GM18867 (cell line): ENCODE measurements around the gene CHORDC1.
A peak's percentile ranks its signal among the peaks of the same experiment; 100 is the strongest.
"Not testable (repeated sequence)": the region's sequence is repeated elsewhere in the genome, so short reads cannot be mapped to it uniquely, and the experiment has no call there.

Experiments used
- ATAC-seq: cut with Tn5 transposase; IDR thresholded peaks from one replicate; pipeline ENCODE4 v1.9.1; 2021; ENCODE audit warnings: mild to moderate bottlenecking, moderate library complexity; ENCODE audit not compliant: unreplicated experiment

The CHORDC1 gene

DNA sequence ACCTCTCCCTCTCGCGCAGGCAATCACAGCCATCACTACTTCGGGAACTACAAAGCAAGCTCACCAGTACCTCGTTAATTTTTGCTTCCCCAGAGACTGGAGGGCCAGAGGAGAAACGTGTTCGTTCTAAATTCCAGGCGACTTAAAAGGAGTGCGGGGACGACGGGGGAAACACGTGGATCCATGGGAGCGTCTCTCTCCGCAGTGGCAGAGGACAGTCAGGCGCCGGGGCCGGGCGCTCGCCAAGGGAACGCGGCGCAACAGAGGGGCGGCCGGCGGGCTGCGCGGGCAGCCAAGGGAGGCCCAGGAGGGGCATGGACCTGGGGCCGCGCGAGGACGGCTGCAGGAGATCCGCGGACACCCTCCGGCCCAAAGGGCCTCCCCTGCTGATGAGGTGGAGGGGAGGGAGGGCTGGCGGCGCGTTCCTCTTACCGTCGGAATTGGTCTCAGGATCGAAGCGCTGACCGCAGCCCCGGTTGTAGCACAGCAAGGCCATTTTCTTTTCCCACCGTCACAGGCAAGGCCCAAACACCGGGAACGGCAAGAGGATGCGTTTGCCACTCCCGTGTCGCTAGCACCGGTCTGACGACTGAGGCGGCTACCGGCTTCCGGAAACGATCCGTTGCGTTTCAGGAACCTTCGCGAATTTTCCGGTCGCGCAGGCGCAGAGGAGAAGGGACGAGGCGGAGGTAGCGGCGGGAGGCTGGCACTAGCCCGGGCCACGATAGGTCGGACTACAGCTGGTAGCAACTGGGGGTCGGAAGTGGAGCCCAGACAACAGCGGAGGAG is at the start of gene CHORDC1:
Gene CHORDC1, minus strand, starts transcription at position 591 of the 789 bp plus-strand sequence. Its CDS starts 95 bp downstream, at position 496.
- peak; percentile 93 for ATAC-seq

DNA sequence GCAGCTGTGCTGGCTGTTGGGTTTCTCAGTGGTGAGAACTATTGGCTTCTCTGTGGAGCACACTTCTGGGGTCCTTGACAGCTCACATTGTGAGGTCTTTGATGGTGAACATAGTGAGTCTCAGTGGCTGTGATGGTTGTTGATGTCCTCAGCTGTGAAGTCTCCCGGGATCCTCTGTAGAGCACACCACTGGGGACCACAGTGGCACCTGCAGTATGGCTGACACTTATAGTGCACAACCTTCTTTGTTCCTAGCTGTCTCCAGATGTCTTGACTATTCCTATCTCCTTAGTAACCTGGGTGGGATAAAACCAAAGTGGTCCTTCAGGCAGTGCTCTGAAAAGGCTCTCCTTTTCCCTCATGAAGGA is 34.3 kb upstream of the CHORDC1 start:
- no peak for ATAC-seq

DNA sequence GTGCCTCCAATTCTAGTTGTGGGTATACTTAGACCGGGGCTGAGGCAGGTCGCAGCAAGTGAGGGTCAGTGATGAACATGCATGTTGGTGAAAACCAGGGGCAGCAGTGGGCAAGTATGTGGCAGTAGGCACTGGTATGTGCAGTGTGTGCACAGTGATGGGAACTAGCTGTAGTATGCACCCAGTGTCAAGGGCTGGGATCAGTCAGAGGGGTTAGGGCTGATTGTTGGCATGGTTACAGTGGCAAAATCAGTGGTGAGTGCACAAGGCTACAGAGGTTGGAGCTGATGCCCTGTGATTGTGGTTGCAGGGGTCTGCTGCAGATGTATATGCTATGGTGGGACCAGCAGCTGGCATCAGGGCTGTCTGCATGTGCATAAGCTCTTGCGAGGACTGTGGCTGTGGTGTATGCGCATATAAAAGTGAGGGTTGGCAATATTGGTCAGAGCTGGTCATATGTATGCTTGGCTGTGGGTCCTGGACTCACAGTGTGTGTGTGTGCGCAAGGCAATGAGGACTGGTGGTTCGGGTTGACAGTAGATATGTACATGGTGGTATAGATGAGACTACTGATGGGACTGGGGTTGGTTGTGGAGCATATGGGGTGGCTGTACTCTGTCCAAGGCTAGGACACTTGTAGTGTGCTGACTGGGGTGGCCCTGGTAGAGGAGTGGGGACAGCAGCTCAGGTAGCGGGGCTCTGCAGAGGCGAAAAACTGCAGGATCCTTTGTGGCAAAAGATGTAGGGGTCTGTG is 33.7 kb upstream of the CHORDC1 start:
- no peak for ATAC-seq

DNA sequence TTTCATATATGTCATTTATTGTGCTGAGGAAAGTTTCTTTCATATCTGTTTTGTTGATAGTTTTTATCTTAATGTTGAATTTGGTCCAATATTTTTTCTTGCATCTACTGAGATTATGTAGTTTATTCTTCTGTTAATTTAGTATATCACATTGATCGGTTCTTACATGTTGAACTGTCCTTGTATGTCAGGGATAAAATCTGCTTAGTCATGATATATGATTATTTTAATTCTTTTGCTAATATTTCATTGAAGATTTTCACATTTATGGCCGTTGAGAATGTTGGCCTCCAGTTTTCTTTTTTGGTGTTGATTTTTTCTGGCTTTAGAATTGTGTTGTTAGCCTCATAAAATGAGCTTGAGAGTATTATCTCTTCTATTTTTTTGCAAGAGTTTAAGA is 31.2 kb upstream of the CHORDC1 start:
- no peak for ATAC-seq

DNA sequence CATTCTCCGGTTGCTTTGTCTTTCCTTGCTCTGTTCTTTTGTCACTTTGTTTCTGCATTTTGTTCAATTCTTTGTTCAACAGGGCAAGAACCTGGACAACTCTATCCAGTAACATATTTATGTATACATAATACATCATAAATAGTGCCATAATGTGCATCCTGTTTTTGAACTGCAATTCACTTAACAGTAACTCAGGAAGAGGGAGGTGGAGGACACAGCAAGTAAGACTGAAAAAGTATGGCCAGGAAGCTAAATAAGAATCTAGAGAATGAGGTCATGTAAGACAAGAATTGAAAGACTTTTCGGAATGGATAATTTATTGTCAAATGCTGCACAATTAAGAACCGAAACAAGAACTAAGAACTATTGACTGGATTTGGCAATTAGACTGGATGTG is 29.2 kb upstream of the CHORDC1 start:
- no peak for ATAC-seq

DNA sequence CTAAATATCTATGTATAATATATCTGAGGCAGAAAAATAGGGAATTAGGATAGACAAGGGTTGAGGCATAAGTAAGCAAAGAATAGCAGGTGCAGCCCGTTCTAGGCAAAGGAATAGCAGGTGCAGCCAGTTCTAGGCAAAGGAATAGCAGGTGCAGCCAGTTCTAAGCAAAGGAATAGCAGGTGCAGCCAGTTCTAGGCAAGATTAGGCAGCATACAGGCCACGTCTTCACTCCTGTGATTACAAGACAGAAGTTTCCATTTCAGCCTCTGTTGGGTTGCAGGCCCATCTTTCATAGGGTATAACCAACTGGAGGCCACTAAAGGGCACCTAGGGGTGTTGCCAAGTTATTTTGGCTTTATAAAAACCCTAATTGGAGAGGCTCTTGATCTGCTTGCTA is 28.8 kb upstream of the CHORDC1 start:
- no peak for ATAC-seq

DNA sequence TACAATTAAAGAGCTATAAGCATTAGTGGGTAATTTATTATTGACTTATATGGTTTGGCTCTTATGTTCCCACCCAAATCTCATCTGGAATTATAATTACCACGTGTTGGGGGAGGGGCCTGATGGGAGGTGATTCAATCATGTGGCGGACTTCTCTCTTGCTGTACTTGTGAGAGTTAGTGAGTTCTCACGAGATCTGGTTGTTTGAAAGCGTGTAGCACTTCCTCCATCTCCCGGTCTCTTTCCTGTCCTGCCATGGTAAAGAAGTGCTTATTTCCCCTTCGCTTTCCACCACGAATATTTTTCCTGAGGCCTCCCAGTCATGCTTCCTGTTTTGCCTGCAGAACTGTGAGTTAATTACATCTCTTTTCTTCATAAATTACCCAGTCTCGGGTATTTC is 28.1 kb upstream of the CHORDC1 start:
- ATAC-seq: no peak

DNA sequence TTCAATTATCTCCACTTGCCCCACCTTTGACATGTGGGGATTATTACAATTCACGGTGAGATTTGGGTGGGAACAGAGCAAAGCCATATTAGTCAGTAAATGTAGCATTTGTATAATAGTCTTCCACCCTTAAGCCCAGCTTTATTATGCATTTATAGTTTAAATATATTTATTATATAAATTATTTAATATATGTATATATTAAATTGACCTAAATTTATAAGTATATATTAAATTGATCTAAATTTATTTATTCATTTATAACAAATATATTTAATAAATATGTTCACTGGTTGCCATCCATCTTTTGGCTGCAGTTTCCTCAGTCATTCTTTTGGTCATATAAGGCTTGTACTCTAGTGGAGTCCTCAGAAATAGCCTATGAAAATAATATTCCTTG is 23.6 kb upstream of the CHORDC1 start:
- no peak for ATAC-seq

DNA sequence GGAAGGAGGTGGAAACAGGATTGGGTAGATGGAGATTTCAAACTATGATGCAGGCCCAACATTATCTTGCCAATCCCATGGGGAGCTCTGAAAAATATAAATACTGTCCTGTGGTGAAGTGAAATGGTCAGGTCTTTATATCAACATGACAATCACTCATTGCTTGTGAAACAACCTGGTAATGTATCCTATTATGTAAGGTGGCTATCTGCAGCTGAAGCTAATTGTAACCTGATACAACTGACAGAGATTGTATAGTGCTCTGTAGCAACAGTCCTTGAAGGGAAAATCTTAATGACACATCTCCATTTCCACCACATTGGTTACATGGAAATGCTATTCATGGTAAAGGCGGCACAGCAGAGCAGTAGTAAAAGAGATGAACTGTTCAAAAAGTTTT is 20.7 kb upstream of the CHORDC1 start:
- ATAC-seq: no peak

DNA sequence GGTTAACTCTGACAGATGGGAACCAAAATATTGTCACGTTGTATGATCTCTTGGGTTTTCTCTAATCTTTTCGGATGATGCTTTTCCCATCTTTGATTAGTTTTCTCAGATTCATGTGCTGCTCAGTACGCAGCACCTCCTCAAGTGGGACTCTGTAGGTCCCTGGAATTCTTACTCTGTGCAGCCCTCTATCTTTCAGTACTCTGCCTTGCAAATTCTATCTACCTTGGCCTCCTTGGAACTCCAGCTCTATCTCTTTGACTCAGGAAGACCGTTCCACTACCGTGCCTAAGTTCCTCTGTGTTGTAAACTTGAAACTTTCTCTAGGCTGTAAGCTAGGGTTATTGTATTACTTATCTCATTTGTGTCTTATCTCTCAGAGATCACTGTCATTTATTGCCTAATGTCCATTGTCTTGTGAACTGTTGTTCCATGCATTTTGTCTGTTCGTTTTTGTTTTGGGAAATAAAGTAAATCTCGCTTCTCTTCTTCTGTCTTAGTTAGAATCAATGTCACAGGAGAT is 20.1 kb upstream of the CHORDC1 start:
- ATAC-seq: no peak

DNA sequence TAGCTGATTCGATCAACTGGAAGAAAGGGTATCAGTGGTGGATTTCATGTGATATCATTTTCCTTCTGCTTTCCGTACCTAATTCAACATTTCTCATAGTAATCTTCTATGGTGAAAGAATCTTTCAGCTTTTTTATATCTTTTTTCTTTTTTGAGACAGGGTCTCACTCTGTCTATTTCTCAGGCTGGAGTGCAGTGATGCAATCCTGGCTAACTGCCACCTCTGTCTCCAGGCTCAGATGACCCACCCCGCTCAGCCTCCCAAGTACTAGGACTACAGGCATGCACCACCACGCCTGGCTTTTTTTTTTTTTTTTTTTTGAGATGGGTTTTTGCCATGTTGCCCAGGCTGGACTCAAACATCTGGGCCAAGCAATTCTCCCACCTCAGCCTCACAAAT is 18.6 kb upstream of the CHORDC1 start:
- ATAC-seq: no peak

DNA sequence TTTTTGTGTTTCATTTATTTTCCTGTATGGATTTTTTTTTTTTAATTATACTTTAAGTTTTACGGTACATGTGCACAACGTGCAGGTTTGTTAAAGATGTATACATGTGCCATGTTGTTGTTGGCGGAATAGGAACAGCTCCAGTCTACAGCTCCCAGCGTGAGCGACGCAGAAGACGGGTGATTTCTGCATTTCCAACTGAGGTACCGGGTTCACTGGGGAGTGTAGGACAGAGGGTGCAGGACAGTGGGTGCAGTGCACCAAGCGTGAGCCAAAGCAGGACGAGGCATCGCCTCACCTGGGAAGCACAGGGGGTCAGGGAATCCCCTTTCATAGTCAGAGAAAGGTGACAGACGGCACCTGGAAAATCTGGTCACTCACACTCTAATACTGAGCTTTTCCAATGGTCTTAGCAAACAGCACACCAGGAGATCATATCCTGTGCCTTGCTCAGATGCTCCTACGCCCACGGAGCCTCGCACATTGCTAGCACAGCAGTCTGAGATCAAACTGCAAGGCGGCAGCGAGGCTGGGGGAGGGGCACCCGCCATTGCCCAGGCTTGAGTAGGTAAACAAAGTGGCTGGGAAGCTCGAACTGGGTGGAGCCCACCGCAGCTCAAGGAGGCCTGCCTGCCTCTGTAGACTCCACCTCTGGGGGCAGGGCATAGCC is 17.3 kb upstream of the CHORDC1 start:
- not testable (repeated sequence) for ATAC-seq

DNA sequence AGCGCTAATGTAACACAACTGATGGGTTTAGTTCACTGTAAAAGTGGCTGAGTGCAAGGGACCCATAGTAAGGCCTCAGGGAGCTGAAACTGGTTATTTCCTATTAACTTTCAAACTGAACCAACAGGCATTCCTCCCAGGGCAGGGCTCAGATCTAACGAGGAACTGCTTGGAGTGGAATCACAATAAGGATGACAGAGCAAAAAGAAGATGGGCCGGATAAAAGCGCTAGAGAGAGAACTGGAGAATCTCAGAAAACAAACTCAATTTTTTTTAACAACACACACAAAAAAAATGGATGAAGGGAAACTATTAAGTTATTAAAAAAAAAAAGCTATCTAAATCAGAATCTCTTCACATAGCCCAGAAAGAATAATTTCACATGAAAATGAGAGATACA is 14.2 kb upstream of the CHORDC1 start:
- no peak for ATAC-seq

DNA sequence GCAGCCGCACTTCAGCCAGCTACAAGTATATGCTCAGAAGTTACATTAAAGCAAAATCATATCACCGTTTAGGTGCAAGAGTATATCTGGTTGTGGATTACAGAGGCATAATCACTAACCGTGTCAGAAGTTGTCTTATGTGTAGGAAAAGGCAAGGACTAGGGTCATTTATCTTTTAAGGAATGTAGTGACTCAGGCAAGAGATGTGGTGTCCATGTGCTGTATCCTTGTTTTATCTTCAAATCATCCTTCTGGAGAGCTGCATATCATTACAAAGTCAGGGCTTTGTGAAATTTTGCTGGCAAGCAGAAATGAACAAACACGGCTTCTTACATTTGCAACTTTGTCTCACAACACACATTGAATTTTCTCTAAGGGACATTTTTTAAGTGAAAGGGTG is 12.7 kb upstream of the CHORDC1 start:
- no peak for ATAC-seq

DNA sequence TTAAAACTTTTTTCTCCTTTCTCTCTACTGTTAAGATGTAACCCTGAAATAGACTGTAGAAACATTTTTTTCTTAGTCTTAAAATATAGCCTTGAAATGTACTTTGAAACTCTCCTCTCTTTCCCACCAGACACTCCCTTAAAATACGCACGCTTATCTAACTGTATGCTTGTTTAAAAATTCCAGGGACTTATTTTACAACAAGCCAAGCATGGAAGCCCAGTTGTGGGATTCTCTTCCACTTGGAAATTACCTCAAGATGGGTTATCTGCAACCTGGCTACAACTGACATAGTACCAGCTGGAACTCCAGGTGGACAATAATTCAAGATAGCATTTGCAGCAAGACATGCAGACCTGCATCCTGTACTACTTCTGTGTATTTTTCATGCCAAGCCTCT is 12.1 kb upstream of the CHORDC1 start:
- no peak for ATAC-seq

DNA sequence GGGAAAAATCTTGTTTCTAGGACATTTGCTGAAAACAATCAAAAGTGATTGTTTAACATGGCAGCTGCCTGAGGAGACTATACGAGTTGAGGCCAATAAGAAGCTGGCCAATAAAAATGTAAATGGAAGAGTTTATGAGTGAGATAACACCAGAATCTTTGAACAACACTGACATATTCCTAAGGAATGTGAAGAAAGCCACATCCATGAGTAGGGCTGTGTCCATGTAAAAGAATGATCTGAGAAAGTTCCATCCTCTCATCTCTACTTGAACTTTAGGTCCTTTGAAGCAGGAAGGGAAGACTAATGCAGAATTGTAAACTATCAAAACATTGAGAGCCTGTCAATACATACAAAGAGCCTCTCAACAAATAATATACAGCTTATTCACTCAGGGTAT is 6.9 kb upstream of the CHORDC1 start:
- no peak for ATAC-seq

DNA sequence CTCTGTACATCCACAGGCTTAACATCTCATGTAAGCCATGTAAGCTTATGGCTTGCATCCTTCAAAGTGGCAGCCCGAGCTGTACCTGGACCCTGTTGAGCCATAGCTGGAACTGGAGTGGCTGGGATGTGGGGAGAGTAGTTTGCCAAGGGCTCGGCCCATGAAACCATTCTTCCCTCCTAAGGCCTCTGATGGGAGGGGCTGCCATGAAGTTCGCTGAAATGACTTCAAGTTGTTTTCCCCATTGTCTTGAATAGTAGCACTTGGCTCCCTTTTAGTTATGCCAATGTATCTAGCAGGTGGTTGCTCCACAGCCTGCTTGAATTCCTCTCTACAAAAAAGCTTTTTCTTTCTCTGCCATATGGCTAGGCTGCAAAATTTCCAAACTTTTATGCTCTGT is 5.2 kb upstream of the CHORDC1 start:
- ATAC-seq: no peak

DNA sequence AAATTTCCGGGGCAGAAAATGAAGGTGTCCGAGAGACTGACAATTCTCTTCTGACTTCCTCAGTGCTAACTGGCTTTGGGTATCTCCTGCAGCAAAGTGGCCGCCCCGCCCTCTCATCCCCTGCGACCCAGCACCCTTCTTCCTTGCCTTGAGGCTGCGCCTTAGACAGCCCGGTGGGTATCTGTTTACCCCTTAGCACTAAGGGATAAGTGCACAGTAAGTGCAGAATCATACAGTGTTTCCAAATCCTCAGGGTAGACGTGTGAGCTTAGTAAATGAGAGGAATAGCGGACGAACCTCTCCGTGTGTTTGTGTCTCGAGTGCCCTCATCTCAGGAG is 368 bp upstream of the CHORDC1 start:
- ATAC-seq: no peak

DNA sequence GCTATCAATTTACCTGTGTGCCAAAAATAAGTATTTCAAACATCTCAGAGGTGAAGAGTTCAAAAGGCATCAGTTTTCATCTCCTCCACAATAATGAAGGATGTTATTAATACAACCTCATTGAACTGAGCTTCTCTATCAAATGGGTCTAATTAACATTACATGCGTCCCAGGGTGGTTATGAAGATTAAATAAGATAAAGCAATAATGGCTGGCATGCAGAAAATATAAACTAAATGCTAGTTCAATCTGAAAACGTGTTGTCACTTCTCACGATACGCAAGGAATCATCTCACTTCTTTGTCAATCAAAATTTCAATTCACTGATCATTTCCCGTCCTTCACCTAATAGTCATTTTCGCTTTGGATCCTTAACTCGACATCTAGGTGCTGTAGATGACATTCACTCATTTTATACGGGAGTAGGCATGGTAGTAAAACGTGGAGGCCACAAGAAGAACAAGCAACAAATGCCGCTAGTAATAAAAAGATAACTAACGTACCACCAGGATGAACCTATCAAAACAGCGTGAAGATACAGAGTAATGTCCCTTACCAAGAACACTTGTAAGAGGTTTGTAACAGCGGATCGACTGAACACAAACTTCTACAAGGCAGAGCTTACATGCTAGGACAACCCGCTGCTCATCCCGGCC is 918 bp downstream of the CHORDC1 start:
- peak; percentile 19 for ATAC-seq

DNA sequence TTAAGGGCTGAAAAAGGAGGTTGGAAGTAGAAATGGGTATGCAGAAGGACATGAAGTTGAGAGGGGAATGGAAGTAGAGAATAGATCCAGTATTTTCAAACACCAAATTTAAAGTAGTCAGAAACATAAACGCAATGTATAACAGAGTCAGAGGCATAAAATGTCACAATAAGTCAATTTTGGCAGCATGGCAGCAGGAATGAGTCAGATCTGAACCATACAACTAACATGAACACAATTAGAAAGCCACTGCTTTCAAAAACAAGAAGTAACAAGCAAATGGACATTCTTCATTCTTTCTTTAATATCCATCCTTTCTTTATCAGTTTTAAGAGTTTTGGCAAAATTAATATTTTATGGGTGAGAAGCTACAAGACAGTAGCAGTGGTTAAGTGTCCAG is 2.5 kb downstream of the CHORDC1 start:
- peak; percentile 18 for ATAC-seq

DNA sequence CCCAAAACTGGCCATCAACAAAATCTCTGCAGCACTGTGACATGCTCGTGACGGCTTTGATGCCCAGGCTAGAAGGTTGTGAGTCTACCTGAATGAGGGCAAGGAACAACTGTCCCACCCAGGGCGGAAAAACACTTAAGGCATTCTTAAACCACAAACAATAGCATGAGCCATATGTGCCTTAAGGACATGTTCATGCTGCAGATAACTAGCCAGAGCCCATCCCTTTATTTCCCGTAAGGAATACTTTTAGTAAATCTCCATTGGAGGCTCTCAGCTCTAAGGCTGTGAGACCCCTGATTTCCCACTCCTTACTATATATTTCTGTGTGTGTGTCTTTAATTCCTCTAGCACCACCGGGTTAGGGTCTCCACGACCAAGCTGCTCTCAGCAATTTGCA is 3.4 kb downstream of the CHORDC1 start:
- no peak for ATAC-seq
